Loucy (cell line): ENCODE data around the gene TMEM253.
A peak's percentile ranks its signal among the peaks of the same experiment; 100 is the strongest.

Source experiments
- H2AFZ ChIP-seq: fragments of 200-600 bp; sonication (generic); 2 replicates; pipeline ENCODE4 v1.6.0; 2016; ENCODE audit warnings: antibody characterized with exemption, mild to moderate bottlenecking, low read length, moderate library complexity
- H3F3A ChIP-seq: fragments of 200-600 bp; 2 replicates; pipeline ENCODE4 v1.6.0; 2016; ENCODE audit warnings: antibody characterized with exemption, low read depth, mild to moderate bottlenecking
- H3K27me3 ChIP-seq: fragments of 200-600 bp; sonication (generic); 2 replicates; pipeline ENCODE4 v1.6.1; 2014; ENCODE audit warnings: low read length, mild to moderate bottlenecking; ENCODE audit not compliant: insufficient read depth, poor library complexity, severe bottlenecking
- H3K36me3 ChIP-seq: fragments of 200-600 bp; sonication (generic); 2 replicates; pipeline ENCODE4 v1.6.1; 2016; ENCODE audit warnings: low read length; ENCODE audit not compliant: insufficient read depth
- H3K4me1 ChIP-seq: fragments of 200-600 bp; sonication (generic); 2 replicates; pipeline ENCODE4 v1.5.1; 2014; ENCODE audit warnings: low read length, mild to moderate bottlenecking; ENCODE audit not compliant: insufficient read depth, poor library complexity, severe bottlenecking
- H3K4me2 ChIP-seq: fragments of 200-600 bp; sonication (generic); 2 replicates; pipeline ENCODE4 v1.6.0; 2014; ENCODE audit warnings: antibody characterized with exemption, low read length, low read depth, mild to moderate bottlenecking; ENCODE audit not compliant: poor library complexity, severe bottlenecking
- H3K4me3 ChIP-seq: fragments of 200-600 bp; sonication (generic); 2 replicates; pipeline ENCODE4 v1.5.1; 2014; ENCODE audit warnings: low read length, mild to moderate bottlenecking, mixed read lengths; ENCODE audit not compliant: poor library complexity, severe bottlenecking
- H3K79me2 ChIP-seq: fragments of 200-600 bp; sonication (generic); 2 replicates; pipeline ENCODE4 v1.6.1; 2014; ENCODE audit warnings: low read length; ENCODE audit not compliant: insufficient read depth
- H3K9ac ChIP-seq: fragments of 200-600 bp; sonication (generic); 2 replicates; pipeline ENCODE4 v1.6.0; 2014; ENCODE audit warnings: mild to moderate bottlenecking, low read depth, low read length, moderate library complexity; ENCODE audit not compliant: poor library complexity, severe bottlenecking
- H3K9me2 ChIP-seq: fragments of 200-600 bp; sonication (generic); replicated peaks from 2 replicates; pipeline ENCODE4 v1.6.1; 2016; ENCODE audit warnings: low read depth, low read length, mixed read lengths
- H3K9me3 ChIP-seq: fragments of 200-600 bp; sonication (generic); 2 replicates; pipeline ENCODE4 v1.6.1; 2014; ENCODE audit warnings: mild to moderate bottlenecking, antibody characterized with exemption, low read length, low read depth; ENCODE audit not compliant: insufficient read depth
- H4K20me1 ChIP-seq: fragments of 200-600 bp; sonication (generic); 2 replicates; pipeline ENCODE4 v1.6.0; 2014; ENCODE audit warnings: antibody characterized with exemption, low read length, mild to moderate bottlenecking; ENCODE audit not compliant: insufficient read depth, poor library complexity, severe bottlenecking
- CTCF ChIP-seq: fragments of 200-600 bp; sonication (generic); conservative IDR thresholded peaks from 2 replicates; pipeline ENCODE4 v1.5.1; 2014; ENCODE audit warnings: mild to moderate bottlenecking, antibody characterized with exemption, low read length
- EZH2phosphoT487 ChIP-seq: fragments of 200-600 bp; IDR thresholded peaks from 2 replicates; pipeline ENCODE4 v1.6.1; 2018; ENCODE audit warnings: antibody characterized with exemption, mild to moderate bottlenecking, moderate library complexity, borderline replicate concordance

The TMEM253 gene

GRCh38 chr14:21096438-21096837 is 4.4 kb upstream of the TMEM253 start:
- H3K79me2 ChIP-seq, result no peaks in the 10 kb centered on the region; the same call in 1 of the 2 replicates

GRCh38 chr14:21096978-21097635 is 3.8 kb upstream of the TMEM253 start:
- H3K9ac ChIP-seq, result peak overlapping the region; percentile 27
- no peaks in the 10 kb centered on the region for H3K36me3 ChIP-seq
- H2AFZ ChIP-seq, result no peak overlapping the region
- H3K4me1 ChIP-seq, result peaks cover 20% of the 10 kb centered on the region
- H3K9me2 ChIP-seq, result no peaks in the 10 kb centered on the region
- H3F3A ChIP-seq, result peaks cover 23% of the 10 kb centered on the region
- no peak for TF ChIP-seq EZH2phosphoT487
- TF ChIP-seq CTCF, result no peak
- H3K9me3 ChIP-seq, result no peaks in the 10 kb centered on the region
- H3K27me3 ChIP-seq, result no peaks in the 10 kb centered on the region
- H3K4me2 ChIP-seq, result peak overlapping the region; percentile 31
- no peaks in the 10 kb centered on the region; the same call in 1 of the 2 replicates for H3K79me2 ChIP-seq
- peak overlapping the region; percentile 50 for H3K4me3 ChIP-seq
- no peaks in the 10 kb centered on the region for H4K20me1 ChIP-seq

More at GRCh38 chr14:21096438-21096837, 4.4 kb upstream of the TMEM253 start:
- H2AFZ ChIP-seq, result no peak overlapping the region
- no peaks in the 10 kb centered on the region for H3K27me3 ChIP-seq
- no peak for TF ChIP-seq CTCF
- no peaks in the 10 kb centered on the region for H3K9me3 ChIP-seq
- no peaks in the 10 kb centered on the region; the same call in 1 of the 2 replicates for H3K36me3 ChIP-seq
- H3K4me3 ChIP-seq, result no peak overlapping the region
- peak overlapping the region; percentile 31 for H3K4me2 ChIP-seq
- no peaks in the 10 kb centered on the region for H4K20me1 ChIP-seq
- H3K4me1 ChIP-seq, result peaks cover 19% of the 10 kb centered on the region
- H3K9me2 ChIP-seq, result no peaks in the 10 kb centered on the region
- H3F3A ChIP-seq, result peaks cover 23% of the 10 kb centered on the region
- no peak overlapping the region for H3K9ac ChIP-seq

- no peak for TF ChIP-seq CTCF
- TF ChIP-seq EZH2phosphoT487, result no peak
- no peaks in the 10 kb centered on the region for H4K20me1 ChIP-seq
- H3F3A ChIP-seq, result peaks cover 23% of the 10 kb centered on the region
- H3K4me3 ChIP-seq, result peak overlapping the region; percentile 50
- H3K4me2 ChIP-seq, result peak overlapping the region; percentile 31
- H3K79me2 ChIP-seq, result peaks cover under 1% of the 10 kb centered on the region; the same call in 1 of the 2 replicates
- no peaks in the 10 kb centered on the region for H3K27me3 ChIP-seq
- H2AFZ ChIP-seq, result no peak overlapping the region
- H3K9me2 ChIP-seq, result no peaks in the 10 kb centered on the region
- H3K9me3 ChIP-seq, result no peaks in the 10 kb centered on the region
- H3K36me3 ChIP-seq, result no peaks in the 10 kb centered on the region
- H3K4me1 ChIP-seq, result peaks cover 26% of the 10 kb centered on the region
- H3K9ac ChIP-seq, result peak overlapping the region; percentile 27
Observed at GRCh38 chr14:21097636-21098075, 3.2 kb upstream of the TMEM253 start.
